ENCODE results near the gene PSEN2. TPM values are rescaled to one million over a fixed set of nuclear protein-coding genes. Genes with fewer than 3 reads are reported as not detected.

The PSEN2 gene
- total and polyA plus RNA-seq, 10 donors = 6.3 to 57.0 (median 29.3) TPM

DNA sequence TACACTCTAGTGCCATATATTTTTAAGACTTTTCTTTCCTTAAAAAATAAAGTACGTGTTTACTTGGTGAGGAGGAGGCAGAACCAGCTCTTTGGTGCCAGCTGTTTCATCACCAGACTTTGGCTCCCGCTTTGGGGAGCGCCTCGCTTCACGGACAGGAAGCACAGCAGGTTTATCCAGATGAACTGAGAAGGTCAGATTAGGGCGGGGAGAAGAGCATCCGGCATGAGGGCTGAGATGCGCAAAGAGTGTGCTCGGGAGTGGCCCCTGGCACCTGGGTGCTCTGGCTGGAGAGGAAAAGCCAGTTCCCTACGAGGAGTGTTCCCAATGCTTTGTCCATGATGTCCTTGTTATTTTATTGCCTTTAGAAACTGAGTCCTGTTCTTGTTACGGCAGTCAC lies 25.2 kb downstream of the PSEN2 start:
- Histone ChIP-seq H3K9me3 (no peaks in the 10 kb centered on the region), H3K4me1 (peaks cover 0 to 16% (median 6%) of the 10 kb centered on the region in 6 donors), H3K36me3 (peaks cover 0 to 100% (median 62%) of the 10 kb centered on the region in 6 donors), H3K4me3 (no peak overlapping the region), H3K27ac (no peak overlapping the region), H3K27me3 (replicated peaks in 1 of 7) (no peaks in the 10 kb centered on the region)
- 77 to 90% (median 88%) methylated on average over 11 of the region's 11 CpGs for WGBS, 5 donors
- no peak for TF ChIP-seq POLR2A (IDR thresholded peaks at IDR 0.05)
- intact Hi-C loops (cut with DNase I; ENCODE audit: low total_unique reads) = no loop called here
- DNase-seq = no peak

DNA sequence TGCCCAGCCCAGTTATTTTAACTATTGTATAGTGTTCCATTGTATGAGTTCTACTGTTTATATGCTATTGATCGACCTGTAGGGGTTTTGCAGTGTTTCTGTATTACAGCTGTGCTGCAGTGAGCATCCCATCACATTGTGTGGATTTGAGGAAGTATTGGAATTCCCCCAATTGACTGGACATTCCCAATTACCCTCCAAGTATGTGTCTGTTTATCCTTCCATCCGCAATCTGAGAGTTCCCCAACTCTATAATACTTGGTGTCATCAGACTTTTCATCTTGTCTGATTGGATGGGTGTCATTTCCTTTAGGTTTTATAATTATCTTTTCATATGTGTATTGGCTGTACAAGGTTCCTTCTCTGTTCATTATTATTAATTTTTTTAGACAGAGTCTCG lies 27.8 kb downstream of the PSEN2 start:
- peaks cover 0 to 96% (median 42%) of the 10 kb centered on the region in 6 donors for H3K36me3 ChIP-seq
- H3K27me3 ChIP-seq (replicated peaks in 1 of 7) = no peaks in the 10 kb centered on the region
- intact Hi-C loops (cut with DNase I; ENCODE audit: low total_unique reads) = no loop called here
- H3K9me3 ChIP-seq = no peaks in the 10 kb centered on the region
- H3K27ac ChIP-seq = no peak overlapping the region
- WGBS, 5 donors = 91 to 98% (median 93%) methylated on average over 3 of the region's 3 CpGs
- H3K4me3 ChIP-seq = no peak overlapping the region
- no peak for DNase-seq
- TF ChIP-seq POLR2A (IDR thresholded peaks at IDR 0.05) (no peak), POLR2AphosphoS5 (IDR thresholded peaks at IDR 0.05) (no peak)
- TF ChIP-seq, protein P1, sequence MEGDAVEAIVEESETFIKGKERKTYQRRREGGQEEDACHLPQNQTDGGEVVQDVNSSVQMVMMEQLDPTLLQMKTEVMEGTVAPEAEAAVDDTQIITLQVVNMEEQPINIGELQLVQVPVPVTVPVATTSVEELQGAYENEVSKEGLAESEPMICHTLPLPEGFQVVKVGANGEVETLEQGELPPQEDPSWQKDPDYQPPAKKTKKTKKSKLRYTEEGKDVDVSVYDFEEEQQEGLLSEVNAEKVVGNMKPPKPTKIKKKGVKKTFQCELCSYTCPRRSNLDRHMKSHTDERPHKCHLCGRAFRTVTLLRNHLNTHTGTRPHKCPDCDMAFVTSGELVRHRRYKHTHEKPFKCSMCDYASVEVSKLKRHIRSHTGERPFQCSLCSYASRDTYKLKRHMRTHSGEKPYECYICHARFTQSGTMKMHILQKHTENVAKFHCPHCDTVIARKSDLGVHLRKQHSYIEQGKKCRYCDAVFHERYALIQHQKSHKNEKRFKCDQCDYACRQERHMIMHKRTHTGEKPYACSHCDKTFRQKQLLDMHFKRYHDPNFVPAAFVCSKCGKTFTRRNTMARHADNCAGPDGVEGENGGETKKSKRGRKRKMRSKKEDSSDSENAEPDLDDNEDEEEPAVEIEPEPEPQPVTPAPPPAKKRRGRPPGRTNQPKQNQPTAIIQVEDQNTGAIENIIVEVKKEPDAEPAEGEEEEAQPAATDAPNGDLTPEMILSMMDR (IDR thresholded peaks at IDR 0.05 in 8 of 11, conservative IDR thresholded peaks at IDR 0.05 in 3 of 11) = no peak
- no peaks in the 10 kb centered on the region for H3K4me1 ChIP-seq

DNA sequence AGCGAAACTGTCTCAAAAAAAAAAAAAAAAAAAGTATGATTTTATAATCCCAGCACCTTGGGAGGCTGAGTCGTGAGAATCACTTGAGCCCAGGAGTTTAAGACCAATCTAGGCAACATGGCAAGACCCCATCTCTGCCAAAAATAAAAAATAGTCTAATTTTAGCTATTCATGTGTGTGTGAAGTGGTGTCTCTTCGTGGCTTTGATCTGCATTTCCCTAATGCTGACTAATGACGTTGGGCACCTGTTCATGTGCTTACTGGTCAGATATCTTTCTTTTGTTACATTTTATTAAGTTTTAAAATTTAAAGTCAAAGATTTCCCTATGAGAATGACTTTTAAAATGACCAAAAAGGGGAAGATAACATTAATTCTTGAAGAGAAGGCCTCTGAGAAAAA lies 31.0 kb downstream of the PSEN2 start:
- H3K4me1 ChIP-seq = no peaks in the 10 kb centered on the region
- 61 to 68% (median 64%) methylated on average over 4 of the region's 4 CpGs for WGBS, 5 donors

DNA sequence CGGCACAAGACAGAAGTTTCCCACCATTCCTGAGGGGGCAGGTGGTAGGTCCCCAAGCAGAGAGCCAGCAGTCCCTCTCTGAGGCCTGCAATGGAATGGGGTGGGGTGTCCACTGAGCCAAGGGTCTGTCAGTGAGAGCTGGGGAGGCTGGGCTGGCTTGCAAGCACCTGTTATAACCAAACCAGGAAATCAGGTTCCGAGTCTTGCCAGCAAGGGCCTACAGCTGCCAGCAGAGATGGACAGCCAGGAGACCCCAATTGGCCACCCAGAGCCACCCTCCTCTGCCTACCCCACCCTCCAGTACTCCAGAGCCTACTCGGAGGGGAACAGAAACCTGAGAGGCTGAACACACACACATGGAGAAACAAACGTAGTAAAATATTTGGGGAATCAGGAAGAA lies 32.2 kb downstream of the PSEN2 start:
- DNase-seq = no peak
- no peak for TF ChIP-seq POLR2AphosphoS5 (IDR thresholded peaks at IDR 0.05)
- TF ChIP-seq POLR2A (IDR thresholded peaks at IDR 0.05) = no peak
- TF ChIP-seq, protein P1 (IDR thresholded peaks at IDR 0.05 in 8 of 11, conservative IDR thresholded peaks at IDR 0.05 in 3 of 11) = no peak

More for the DNA sequence above, 31.0 kb downstream of the PSEN2 start:
- Histone ChIP-seq H3K36me3 (peaks cover 0 to 76% (median 21%) of the 10 kb centered on the region in 6 donors), H3K27me3 (replicated peaks in 1 of 7) (no peaks in the 10 kb centered on the region), H3K4me3 (no peak overlapping the region), H3K9me3 (no peaks in the 10 kb centered on the region), H3K27ac (no peak overlapping the region)
- intact Hi-C loops (cut with DNase I; ENCODE audit: low total_unique reads) = no loop called here
- no peak for DNase-seq
- TF ChIP-seq POLR2AphosphoS5 (IDR thresholded peaks at IDR 0.05) (no peak), POLR2A (IDR thresholded peaks at IDR 0.05) (no peak)
- TF ChIP-seq, protein P1 (IDR thresholded peaks at IDR 0.05 in 8 of 11, conservative IDR thresholded peaks at IDR 0.05 in 3 of 11) = no peak

More for the DNA sequence above, 32.2 kb downstream of the PSEN2 start:
- H3K9me3 ChIP-seq = no peaks in the 10 kb centered on the region
- peaks cover 0 to 71% (median 20%) of the 10 kb centered on the region in 6 donors for H3K36me3 ChIP-seq
- intact Hi-C loops (cut with DNase I; ENCODE audit: low total_unique reads) = no loop called here
- H3K4me1 ChIP-seq = no peaks in the 10 kb centered on the region
- WGBS, 5 donors = 63 to 90% (median 84%) methylated on average over 4 of the region's 4 CpGs
- no peaks in the 10 kb centered on the region for H3K27me3 ChIP-seq (replicated peaks in 1 of 7)
- H3K27ac ChIP-seq = no peak overlapping the region
- no peak overlapping the region for H3K4me3 ChIP-seq

Measured in spleen (tissue), 11 donors.